K562 (cell line): ENCODE data around the gene CCDC192. TPM values are rescaled to one million over a fixed set of nuclear protein-coding genes. Genes with fewer than 3 reads are reported as not detected.

Source experiments
- ATAC-seq: fragments of 200-7000 bp; cut with Tn5 transposase; 3 replicates; pipeline ENCODE4 v1.9.1; 2020; ENCODE audit warnings: moderate library complexity
- BruUV-seq: library from RNA; stranded (reverse); fragments of 400-500 nt; replicated peaks from 2 replicates; lab custom pipeline; 2021; lab: Mats Ljungman, UMichigan
- CTCF ChIA-PET: fragments of 300-600 bp; formaldehyde crosslinking; extraction: SDS; loops from one replicate; lab custom pipeline; 2021; ENCODE audit warnings: low intra/inter-chr PET ratio; lab: Yijun Ruan, JAX
- POLR2A ChIA-PET: fragments of 300-600, 350-650 bp; sonication (Branson Sonifier 250); formaldehyde crosslinking; extraction: SDS; loops from one replicate; lab custom pipeline; 2021; ENCODE audit warnings: antibody characterized with exemption, inconsistent platforms; lab: Yijun Ruan, JAX
- DNase-seq, 4 experiments: peaks; one replicate each; pipeline versions ENCODE4 v3.0.0 to v3.0.0-alpha.2; 2011 to 2018; ENCODE audit warnings: low spot score in 3 of 4, mixed read lengths in 3 of 4; ENCODE audit errors: extremely low read depth in 1 of 4
- FAIRE-seq: peaks from 2 replicates; lab custom pipeline; 2011; peaks lifted over from hg19 to GRCh38; lab: Jason Lieb, UNC
- H2AFZ ChIP-seq: 2 replicates; pipeline ENCODE4 v1.6.0; 2011; ENCODE audit warnings: low read depth, low read length, control low read depth, inconsistent platforms
- H3K27ac ChIP-seq: fragments of 200-600 bp; 3 replicates; pipeline ENCODE4 v1.8.0; 2011; ENCODE audit warnings: low read depth, mild to moderate bottlenecking, control low read depth, inconsistent platforms, low read length, moderate library complexity, mixed read lengths; ENCODE audit errors: extremely low read depth
- H3K27me3 ChIP-seq, 2 experiments: fragments of 300-600 bp in 1 of 2; 2 replicates in 1 of 2; 3 replicates in 1 of 2; pipeline versions ENCODE4 v1.6.0 to v1.8.0; 2011; ENCODE audit warnings: inconsistent platforms in 2 of 2, low read length in 2 of 2, mild to moderate bottlenecking in 1 of 2, mixed read lengths in 1 of 2, moderate library complexity in 1 of 2; ENCODE audit not compliant: control insufficient read depth in 2 of 2, insufficient read depth in 2 of 2
- H3K36me3 ChIP-seq: fragments of 300-600 bp; 3 replicates; pipeline ENCODE4 v1.8.0; 2011; ENCODE audit warnings: mild to moderate bottlenecking, low read length, inconsistent platforms; ENCODE audit not compliant: control insufficient read depth, insufficient read depth
- H3K4me1 ChIP-seq, 2 experiments: fragments of 200-600 bp in 1 of 2; replicated peaks in 1 of 2; 2 replicates in 1 of 2; 3 replicates in 1 of 2; pipeline versions ENCODE4 v1.5.1 to v1.8.0; 2011; ENCODE audit warnings: inconsistent platforms in 2 of 2, low read length in 2 of 2, mild to moderate bottlenecking in 1 of 2, mixed read lengths in 1 of 2, moderate library complexity in 1 of 2; ENCODE audit not compliant: control insufficient read depth in 2 of 2, insufficient read depth in 2 of 2
- H3K4me2 ChIP-seq: 2 replicates; pipeline ENCODE4 v1.6.1; 2011; ENCODE audit warnings: low read length, control low read depth, inconsistent platforms, mixed read lengths; ENCODE audit not compliant: insufficient read depth
- H3K4me3 ChIP-seq: fragments of 200-600 bp; sonication (generic), shearing (Covaris generic); 2 replicates; pipeline ENCODE4 v1.5.1; 2016; ENCODE audit warnings: control low read depth, inconsistent platforms
- H3K79me2 ChIP-seq: fragments of 200-600 bp; 3 replicates; pipeline ENCODE4 v1.8.0; 2011; ENCODE audit warnings: low read length, inconsistent platforms; ENCODE audit not compliant: control insufficient read depth, insufficient read depth
- H3K9ac ChIP-seq, 2 experiments: 2 replicates each; pipeline versions ENCODE4 v1.6.0 to v1.6.1; 2011; ENCODE audit warnings: low read depth in 2 of 2, low read length in 2 of 2, control low read depth in 1 of 2, inconsistent platforms in 1 of 2, mild to moderate bottlenecking in 1 of 2, mixed read lengths in 1 of 2; ENCODE audit not compliant: insufficient read depth in 1 of 2
- H3K9me1 ChIP-seq: one replicate; pipeline ENCODE4 v1.6.0; 2011; ENCODE audit warnings: inconsistent platforms, mild to moderate bottlenecking, low read length, moderate library complexity; ENCODE audit not compliant: control insufficient read depth, insufficient read depth
- H3K9me3 ChIP-seq: replicated peaks from 2 replicates; pipeline ENCODE4 v1.5.1; 2011; ENCODE audit warnings: low read depth, low read length, inconsistent platforms; ENCODE audit not compliant: control insufficient read depth, insufficient read depth
- H4K20me1 ChIP-seq: replicated peaks from 2 replicates; pipeline ENCODE4 v1.6.1; 2011; ENCODE audit warnings: low read length, inconsistent platforms, mixed read lengths; ENCODE audit not compliant: control insufficient read depth, insufficient read depth
- CTCFL ChIP-seq: IDR thresholded peaks from 2 replicates; pipeline ENCODE4 v1.6.1; 2011; ENCODE audit warnings: borderline replicate concordance, low read depth, mild to moderate bottlenecking, moderate library complexity, low read length; ENCODE audit not compliant: insufficient read depth, poor library complexity, severe bottlenecking
- HDAC1 ChIP-seq, 2 experiments: fragments of 450-650 bp; IDR thresholded peaks; 2 replicates each; pipeline ENCODE4 v1.6.1; 2016 to 2017; ENCODE audit warnings: inconsistent platforms in 1 of 2, mild to moderate bottlenecking in 1 of 2, moderate library complexity in 1 of 2
- HDAC3 ChIP-seq: fragments of 450-650 bp; IDR thresholded peaks from 2 replicates; pipeline ENCODE4 v1.6.1; 2018; ENCODE audit warnings: borderline replicate concordance, mild to moderate bottlenecking, moderate library complexity; ENCODE audit not compliant: partially characterized antibody
- PHB ChIP-seq: fragments of 250-450 bp; sonication (Bioruptor Pico); IDR thresholded peaks from 2 replicates; pipeline ENCODE4 v1.5.0; 2021
- RCOR1 ChIP-seq, 2 experiments: IDR thresholded peaks; 2 replicates each; pipeline ENCODE4 v1.6.1; 2012; ENCODE audit warnings: low read depth in 2 of 2, low read length in 2 of 2, borderline replicate concordance in 1 of 2, improper control_type of control experiment in 1 of 2
- SIN3B ChIP-seq: fragments of 450-650 bp; IDR thresholded peaks from 2 replicates; pipeline ENCODE4 v1.6.1; 2017; ENCODE audit warnings: low read depth, mild to moderate bottlenecking, moderate library complexity
- THRAP3 ChIP-seq: fragments of 450-650 bp; IDR thresholded peaks from 2 replicates; pipeline ENCODE4 v1.6.1; 2016; ENCODE audit warnings: mild to moderate bottlenecking, inconsistent platforms, borderline replicate concordance
- ZNF280B ChIP-seq: fragments of 250-450 bp; sonication (Bioruptor Pico); IDR thresholded peaks from 2 replicates; pipeline ENCODE4 v1.5.1; 2021; ENCODE audit warnings: mild to moderate bottlenecking
- ZNF518B ChIP-seq: fragments of 250-450 bp; sonication (Bioruptor Pico); IDR thresholded peaks from 2 replicates; pipeline ENCODE4 v1.5.0; 2021; ENCODE audit warnings: mild to moderate bottlenecking, moderate library complexity
- ZZZ3 ChIP-seq: fragments of 450-650 bp; IDR thresholded peaks from 2 replicates; pipeline ENCODE4 v1.6.1; 2016; ENCODE audit warnings: antibody characterized with exemption, mild to moderate bottlenecking, moderate library complexity
- WGBS: fragments of 100-300 bp; shearing (Covaris generic); methylation state at CpG from one replicate; pipeline ENCODE4 v1.1.6; 2016; ENCODE audit warnings: low coverage, mixed read lengths; ENCODE audit not compliant: insufficient coverage; ENCODE audit errors: missing lambda C conversion rate; 5-methylcytosine and 5-hydroxymethylcytosine counted together
- in situ Hi-C: fragments of 300-500 bp; cut with MboI; formaldehyde crosslinking; loops from 4 replicates; pipeline ENCODE4 v1.15.0; 2018; ENCODE audit warnings: inconsistent platforms, mixed read lengths
- intact Hi-C: fragments of 100-400 bp; cut with micrococcal nuclease; formaldehyde crosslinking; loops from 2 replicates; pipeline ENCODE4 v1.14.2; 2022
- polyA plus RNA-seq, 8 experiments: library from polyadenylated mRNA; depleted of rRNA in 4 of 8; stranded (reverse) in 5 of 8; unstranded in 3 of 8; fragments of >200 nt; fragmentation: Nextera tagmentation in 2 of 8; fragmentation: Illumina TruSeq in 1 of 8; extraction: Ambion mirVana in 2 of 8; extraction: Trizol in 1 of 8; gene quantifications; 2 replicates each; pipeline versions ENCODE4 v1.2.1 to v1.2.3, GENCODE V29; 2011 to 2014; ENCODE audit warnings: inconsistent platforms in 1 of 8, missing spikeins in 1 of 8
- total RNA-seq, 7 experiments: library from RNA; depleted of rRNA in 6 of 7; stranded (reverse); fragments of >200 nt in 6 of 7; fragmentation: Illumina TruSeq in 2 of 7; extraction: Trizol in 2 of 7; gene quantifications; 2 replicates each; pipeline versions ENCODE4 v1.2.1 to v1.2.3, GENCODE V29; 2011 to 2021; ENCODE audit warnings: low replicate concordance in 1 of 7

CCDC192 gene
- total and polyA plus RNA-seq, 9 of the 15 experiments (the other 6 are each of a cell fraction or from before 2014, with no cell fraction given), result 0.21 to 0.66 (median 0.38) TPM; not detected in 2

GRCh38 chr5:127718181-127718580 lies 15.0 kb downstream of the CCDC192 start:
- DNase-seq, result no peak
- Histone ChIP-seq H3K9me3 (no peaks in the 10 kb centered on the region; the same call in 1 of the 2 replicates), H3K9me1 (no peaks in the 10 kb centered on the region), H3K9ac (no peak overlapping the region), H3K36me3 (no peaks in the 10 kb centered on the region), H3K4me3 (no peak overlapping the region), H4K20me1 (no peaks in the 10 kb centered on the region), H3K4me1 (no peaks in the 10 kb centered on the region), H3K27ac (no peak overlapping the region), H3K4me2 (no peak overlapping the region), H2AFZ (no peak overlapping the region), H3K27me3 (no peaks in the 10 kb centered on the region), H3K79me2 (no peaks in the 10 kb centered on the region)
- no peak for TF ChIP-seq RCOR1 (IDR thresholded peaks at IDR 0.05; ENCODE audit: borderline replicate concordance in 1 of 2, low read depth in 2 of 2, low read length in 2 of 2)
- TF ChIP-seq HDAC1 (IDR thresholded peaks at IDR 0.05), result no peak
- no peak for TF ChIP-seq PHB
- no peak for TF ChIP-seq THRAP3
- TF ChIP-seq CTCFL, result no peak
- TF ChIP-seq ZNF280B, result no peak
- TF ChIP-seq ZNF518B (CRISPR knock-in tag), result no peak
- TF ChIP-seq HDAC3, result no peak
- no peak for TF ChIP-seq SIN3B
- no peak for TF ChIP-seq ZZZ3
- CTCF ChIA-PET, result interaction anchor here (0.7 kb wide), 1 partner anchor 135 kb away, joined by 4 read pairs; no protein-coding TSS in a partner anchor
- 0% methylated on average over 1 of the region's 1 CpG for WGBS
- ATAC-seq, result no peak
- FAIRE-seq, result no peak
- intact Hi-C loops (no loop called here), in situ Hi-C loops (no loop called here)
- no TSS peak for BruUV-seq
- POLR2A ChIA-PET, result no interaction called here
